Epithelial cell of esophagus (primary cell): ENCODE data around the gene DYDC2.

Experiments
- DNase-seq: peaks from one replicate; pipeline ENCODE4 v3.0.0; 2010; ENCODE audit warnings: low read depth
- H3K4me3 ChIP-seq: 2 replicates; pipeline ENCODE4 v1.5.1; 2011; ENCODE audit warnings: mild to moderate bottlenecking, low read length, control low read depth
- TF ChIP-seq, protein P1 (sequence below): IDR thresholded peaks from 2 replicates; pipeline ENCODE4 v1.5.1; 2011; ENCODE audit warnings: low read depth, mild to moderate bottlenecking, low read length, control low read depth, inconsistent platforms; ENCODE audit not compliant: insufficient read depth; ENCODE audit errors: missing control alignments

Gene DYDC2, protein sequence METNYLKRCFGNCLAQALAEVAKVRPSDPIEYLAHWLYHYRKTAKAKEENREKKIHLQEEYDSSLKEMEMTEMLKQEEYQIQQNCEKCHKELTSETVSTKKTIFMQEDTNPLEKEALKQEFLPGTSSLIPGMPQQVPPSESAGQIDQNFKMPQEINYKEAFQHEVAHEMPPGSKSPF

GRCh38 chr10:80356563-80356988, at the start of gene DYDC2, which contains the start of gene DYDC1:
DYDC2 (plus strand) TSS chr10:80356781; CDS start chr10:80362444, 5,663 bp downstream.
DYDC1 (minus strand) TSS chr10:80356755; CDS start chr10:80352601, 4,154 bp downstream.
- DNase-seq, result peak; percentile 56
- peak within 1 kb of the TSS; percentile 11 for H3K4me3 ChIP-seq
- TF ChIP-seq, protein P1, sequence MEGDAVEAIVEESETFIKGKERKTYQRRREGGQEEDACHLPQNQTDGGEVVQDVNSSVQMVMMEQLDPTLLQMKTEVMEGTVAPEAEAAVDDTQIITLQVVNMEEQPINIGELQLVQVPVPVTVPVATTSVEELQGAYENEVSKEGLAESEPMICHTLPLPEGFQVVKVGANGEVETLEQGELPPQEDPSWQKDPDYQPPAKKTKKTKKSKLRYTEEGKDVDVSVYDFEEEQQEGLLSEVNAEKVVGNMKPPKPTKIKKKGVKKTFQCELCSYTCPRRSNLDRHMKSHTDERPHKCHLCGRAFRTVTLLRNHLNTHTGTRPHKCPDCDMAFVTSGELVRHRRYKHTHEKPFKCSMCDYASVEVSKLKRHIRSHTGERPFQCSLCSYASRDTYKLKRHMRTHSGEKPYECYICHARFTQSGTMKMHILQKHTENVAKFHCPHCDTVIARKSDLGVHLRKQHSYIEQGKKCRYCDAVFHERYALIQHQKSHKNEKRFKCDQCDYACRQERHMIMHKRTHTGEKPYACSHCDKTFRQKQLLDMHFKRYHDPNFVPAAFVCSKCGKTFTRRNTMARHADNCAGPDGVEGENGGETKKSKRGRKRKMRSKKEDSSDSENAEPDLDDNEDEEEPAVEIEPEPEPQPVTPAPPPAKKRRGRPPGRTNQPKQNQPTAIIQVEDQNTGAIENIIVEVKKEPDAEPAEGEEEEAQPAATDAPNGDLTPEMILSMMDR, result no peak

DNA sequence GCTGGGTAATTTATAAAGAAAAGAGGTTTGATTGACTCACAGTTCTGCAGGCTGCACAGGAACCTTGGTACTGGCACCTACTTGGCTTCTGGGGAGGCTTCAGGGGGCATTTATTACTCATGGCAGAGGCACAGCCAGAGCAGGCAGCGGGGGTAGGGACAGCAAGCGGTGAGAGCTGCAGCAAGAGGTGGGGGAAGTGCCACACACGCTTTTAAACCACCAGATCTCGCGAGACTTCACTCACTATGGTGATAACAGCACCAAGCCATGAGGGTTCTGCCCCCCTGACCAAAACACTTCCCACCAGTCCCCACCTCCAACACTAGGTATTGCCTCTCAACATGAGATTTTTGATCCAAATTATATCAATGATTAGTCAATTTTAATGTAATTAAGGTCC, 43.1 kb upstream of the DYDC2 start:
- H3K4me3 ChIP-seq, result no peak overlapping the region
- no peak for DNase-seq
- TF ChIP-seq, protein P1, result no peak

GRCh38 chr10:80315391-80315790, 41.2 kb upstream of the DYDC2 start:
- no peak for DNase-seq
- TF ChIP-seq, protein P1, result no peak
- no peak overlapping the region for H3K4me3 ChIP-seq

- TF ChIP-seq, protein P1, result no peak
- no peak overlapping the region for H3K4me3 ChIP-seq
- DNase-seq, result no peak
Measured at GRCh38 chr10:80318742-80319141, 37.8 kb upstream of the DYDC2 start.

DNA sequence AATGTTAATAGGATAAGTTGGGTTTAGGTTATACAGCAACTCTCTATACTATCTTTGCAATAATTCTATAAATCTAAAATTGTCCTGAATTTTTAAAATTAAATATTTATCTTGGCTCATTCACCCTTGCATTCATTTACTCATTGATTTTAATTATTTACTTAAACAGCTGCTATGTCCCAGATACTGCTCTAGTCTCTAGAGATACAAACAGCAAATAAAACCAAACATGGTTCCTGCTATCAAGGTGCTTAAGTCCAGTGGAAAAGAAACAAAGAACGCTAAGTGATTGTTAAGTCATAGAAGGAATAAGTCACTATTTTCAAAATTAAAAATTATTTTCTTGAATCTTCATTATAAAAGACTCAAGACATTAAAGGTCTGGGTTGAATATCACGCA, 37.3 kb upstream of the DYDC2 start:
- H3K4me3 ChIP-seq, result no peak overlapping the region
- TF ChIP-seq, protein P1, result no peak
- no peak for DNase-seq

DNA sequence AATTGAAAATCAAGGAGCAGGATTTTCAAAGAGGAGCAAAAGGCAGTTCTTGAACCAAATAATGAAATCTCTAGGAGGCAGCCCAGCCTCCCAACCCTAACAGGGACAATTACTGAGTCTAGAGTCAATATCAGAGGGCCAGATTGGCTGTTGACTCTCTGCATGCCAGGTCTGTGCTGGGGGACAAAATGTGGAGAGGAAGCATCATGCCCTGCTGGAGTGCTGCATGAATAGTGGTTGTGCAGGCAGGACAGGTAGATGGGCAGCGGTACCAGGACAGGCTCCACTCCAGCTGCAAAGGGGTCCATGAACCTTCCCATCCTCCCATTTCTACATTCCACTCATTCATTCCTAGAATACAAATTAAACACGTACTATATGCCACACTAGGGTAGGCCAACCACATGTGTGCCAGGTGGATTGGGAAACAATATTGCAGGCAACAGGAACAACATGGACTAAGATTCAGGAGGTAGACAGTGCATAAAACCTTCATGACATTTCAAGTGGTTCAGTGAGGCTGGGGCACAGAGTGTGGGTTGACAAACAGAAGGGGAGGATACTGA, 36.8 kb upstream of the DYDC2 start:
- TF ChIP-seq, protein P1, result no peak
- DNase-seq, result no peak
- no peak overlapping the region for H3K4me3 ChIP-seq

GRCh38 chr10:80320377-80320776, 36.2 kb upstream of the DYDC2 start:
- no peak overlapping the region for H3K4me3 ChIP-seq
- no peak for DNase-seq
- TF ChIP-seq, protein P1, result no peak
